ENCODE results near the gene PIK3CG. TPM values are rescaled to one million over a fixed set of nuclear protein-coding genes. Genes with fewer than 3 reads are reported as not detected.

PIK3CG gene
- total RNA-seq, 1 donor from 2014 or later = 0.50 TPM

DNA sequence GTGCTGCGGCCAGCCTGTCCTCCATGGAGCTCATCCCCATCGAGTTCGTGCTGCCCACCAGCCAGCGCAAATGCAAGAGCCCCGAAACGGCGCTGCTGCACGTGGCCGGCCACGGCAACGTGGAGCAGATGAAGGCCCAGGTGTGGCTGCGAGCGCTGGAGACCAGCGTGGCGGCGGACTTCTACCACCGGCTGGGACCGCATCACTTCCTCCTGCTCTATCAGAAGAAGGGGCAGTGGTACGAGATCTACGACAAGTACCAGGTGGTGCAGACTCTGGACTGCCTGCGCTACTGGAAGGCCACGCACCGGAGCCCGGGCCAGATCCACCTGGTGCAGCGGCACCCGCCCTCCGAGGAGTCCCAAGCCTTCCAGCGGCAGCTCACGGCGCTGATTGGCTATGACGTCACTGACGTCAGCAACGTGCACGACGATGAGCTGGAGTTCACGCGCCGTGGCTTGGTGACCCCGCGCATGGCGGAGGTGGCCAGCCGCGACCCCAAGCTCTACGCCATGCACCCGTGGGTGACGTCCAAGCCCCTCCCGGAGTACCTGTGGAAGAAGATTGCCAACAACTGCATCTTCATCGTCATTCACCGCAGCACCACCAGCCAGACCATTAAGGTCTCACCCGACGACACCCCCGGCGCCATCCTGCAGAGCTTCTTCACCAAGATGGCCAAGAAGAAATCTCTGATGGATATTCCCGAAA is 2.7 kb downstream of the PIK3CG start:
- Histone ChIP-seq H3K4me3 (ENCODE audit: low read depth, low read length) (no peak overlapping the region), H3K36me3 (ENCODE audit: control insufficient read depth, insufficient read depth, low read length) (no peaks in the 10 kb centered on the region), H3K27me3 (ENCODE audit: control insufficient read depth, insufficient read depth, low read length) (no peaks in the 10 kb centered on the region)
- no peak for DNase-seq (ENCODE audit: low read depth)
- TF ChIP-seq, protein P1, sequence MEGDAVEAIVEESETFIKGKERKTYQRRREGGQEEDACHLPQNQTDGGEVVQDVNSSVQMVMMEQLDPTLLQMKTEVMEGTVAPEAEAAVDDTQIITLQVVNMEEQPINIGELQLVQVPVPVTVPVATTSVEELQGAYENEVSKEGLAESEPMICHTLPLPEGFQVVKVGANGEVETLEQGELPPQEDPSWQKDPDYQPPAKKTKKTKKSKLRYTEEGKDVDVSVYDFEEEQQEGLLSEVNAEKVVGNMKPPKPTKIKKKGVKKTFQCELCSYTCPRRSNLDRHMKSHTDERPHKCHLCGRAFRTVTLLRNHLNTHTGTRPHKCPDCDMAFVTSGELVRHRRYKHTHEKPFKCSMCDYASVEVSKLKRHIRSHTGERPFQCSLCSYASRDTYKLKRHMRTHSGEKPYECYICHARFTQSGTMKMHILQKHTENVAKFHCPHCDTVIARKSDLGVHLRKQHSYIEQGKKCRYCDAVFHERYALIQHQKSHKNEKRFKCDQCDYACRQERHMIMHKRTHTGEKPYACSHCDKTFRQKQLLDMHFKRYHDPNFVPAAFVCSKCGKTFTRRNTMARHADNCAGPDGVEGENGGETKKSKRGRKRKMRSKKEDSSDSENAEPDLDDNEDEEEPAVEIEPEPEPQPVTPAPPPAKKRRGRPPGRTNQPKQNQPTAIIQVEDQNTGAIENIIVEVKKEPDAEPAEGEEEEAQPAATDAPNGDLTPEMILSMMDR (IDR thresholded peaks at IDR 0.05; ENCODE audit: insufficient read depth, low read length, poor library complexity, severe bottlenecking) = no peak

DNA sequence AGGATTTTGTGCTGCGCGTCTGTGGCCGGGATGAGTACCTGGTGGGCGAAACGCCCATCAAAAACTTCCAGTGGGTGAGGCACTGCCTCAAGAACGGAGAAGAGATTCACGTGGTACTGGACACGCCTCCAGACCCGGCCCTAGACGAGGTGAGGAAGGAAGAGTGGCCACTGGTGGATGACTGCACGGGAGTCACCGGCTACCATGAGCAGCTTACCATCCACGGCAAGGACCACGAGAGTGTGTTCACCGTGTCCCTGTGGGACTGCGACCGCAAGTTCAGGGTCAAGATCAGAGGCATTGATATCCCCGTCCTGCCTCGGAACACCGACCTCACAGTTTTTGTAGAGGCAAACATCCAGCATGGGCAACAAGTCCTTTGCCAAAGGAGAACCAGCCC is 3.3 kb downstream of the PIK3CG start:
- TF ChIP-seq, protein P1 (IDR thresholded peaks at IDR 0.05; ENCODE audit: insufficient read depth, low read length, poor library complexity, severe bottlenecking) = no peak
- H3K27me3 ChIP-seq (ENCODE audit: control insufficient read depth, insufficient read depth, low read length) = no peaks in the 10 kb centered on the region
- no peak overlapping the region for H3K4me3 ChIP-seq (ENCODE audit: low read depth, low read length)
- no peak for DNase-seq (ENCODE audit: low read depth)
- H3K36me3 ChIP-seq (ENCODE audit: control insufficient read depth, insufficient read depth, low read length) = no peaks in the 10 kb centered on the region

DNA sequence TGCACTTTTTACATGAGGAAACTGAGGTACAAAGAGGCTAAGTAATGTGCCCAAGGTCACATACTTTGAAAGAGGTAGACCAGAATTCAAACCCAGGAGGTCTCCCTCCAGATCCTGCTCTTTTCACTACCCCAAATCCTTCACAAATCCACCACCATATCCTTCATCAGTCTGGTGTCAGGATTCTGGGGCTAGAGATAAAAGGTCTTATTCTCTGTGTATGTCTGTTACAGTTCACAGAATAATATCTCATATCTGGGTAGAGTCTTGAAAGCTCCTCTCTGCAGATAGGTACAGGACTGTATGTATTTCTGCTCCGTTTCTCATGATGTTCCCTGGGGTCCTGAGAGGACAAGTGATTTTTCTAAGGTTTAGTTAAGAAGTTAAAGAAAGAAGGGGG is 4.9 kb downstream of the PIK3CG start:
- no peak for DNase-seq (ENCODE audit: low read depth)
- H3K27me3 ChIP-seq (ENCODE audit: control insufficient read depth, insufficient read depth, low read length) = no peaks in the 10 kb centered on the region
- no peak overlapping the region for H3K4me3 ChIP-seq (ENCODE audit: low read depth, low read length)
- H3K36me3 ChIP-seq (ENCODE audit: control insufficient read depth, insufficient read depth, low read length) = no peaks in the 10 kb centered on the region
- TF ChIP-seq, protein P1 (IDR thresholded peaks at IDR 0.05; ENCODE audit: insufficient read depth, low read length, poor library complexity, severe bottlenecking) = no peak

DNA sequence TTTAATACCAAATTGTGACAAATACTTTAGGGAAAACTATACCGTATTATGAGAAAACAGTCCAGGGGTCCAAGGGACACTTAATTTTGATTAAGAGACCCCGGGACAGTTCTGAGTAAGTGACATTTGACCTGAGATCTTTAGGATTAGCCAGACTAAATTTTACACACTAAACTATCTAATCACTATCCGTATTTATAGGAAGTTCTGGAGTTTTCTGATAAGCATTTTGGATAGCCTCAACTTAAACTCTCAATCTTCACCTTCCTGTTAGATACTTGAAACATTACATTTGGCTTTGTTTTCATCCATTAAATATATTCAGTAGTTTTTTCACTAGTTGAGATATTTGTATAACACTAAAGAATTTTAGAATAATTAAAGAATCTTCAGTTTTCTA is 5.4 kb downstream of the PIK3CG start:
- no peaks in the 10 kb centered on the region for H3K27me3 ChIP-seq (ENCODE audit: control insufficient read depth, insufficient read depth, low read length)
- H3K4me3 ChIP-seq (ENCODE audit: low read depth, low read length) = no peak overlapping the region
- DNase-seq (ENCODE audit: low read depth) = no peak
- TF ChIP-seq, protein P1 (IDR thresholded peaks at IDR 0.05; ENCODE audit: insufficient read depth, low read length, poor library complexity, severe bottlenecking) = no peak
- no peaks in the 10 kb centered on the region for H3K36me3 ChIP-seq (ENCODE audit: control insufficient read depth, insufficient read depth, low read length)

DNA sequence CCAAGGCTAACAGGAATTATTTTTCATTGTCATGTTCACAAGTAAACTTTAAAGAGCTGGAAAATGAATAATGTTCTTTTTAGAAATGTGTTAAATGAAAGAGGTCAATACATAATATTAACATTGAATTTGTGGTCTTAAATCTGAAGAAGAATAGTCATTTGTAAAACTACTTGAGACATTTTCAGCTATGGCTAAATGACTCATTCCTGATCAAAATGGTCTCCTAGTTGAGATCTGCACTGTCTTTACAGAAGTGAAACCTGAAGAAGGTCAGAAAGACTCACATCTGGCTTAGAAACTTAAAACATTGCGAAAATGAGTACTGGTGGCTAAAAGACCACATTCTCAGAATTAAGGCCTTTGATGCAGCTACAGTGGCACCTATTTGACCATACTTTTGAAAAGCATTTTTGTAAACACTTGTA is 5.9 kb downstream of the PIK3CG start:
- TF ChIP-seq, protein P1 (IDR thresholded peaks at IDR 0.05; ENCODE audit: insufficient read depth, low read length, poor library complexity, severe bottlenecking) = no peak
- Histone ChIP-seq H3K4me3 (ENCODE audit: low read depth, low read length) (no peak overlapping the region), H3K36me3 (ENCODE audit: control insufficient read depth, insufficient read depth, low read length) (no peaks in the 10 kb centered on the region), H3K27me3 (ENCODE audit: control insufficient read depth, insufficient read depth, low read length) (no peaks in the 10 kb centered on the region)
- DNase-seq (ENCODE audit: low read depth) = no peak
